ENCODE measurements around the gene CCR8. TPM values are rescaled to one million over a fixed set of nuclear protein-coding genes. Genes with fewer than 3 reads are reported as not detected.

CCR8 gene
- total RNA-seq, 1 donor from 2014 or later = not detected

GRCh38 chr3:39323494-39323893, 6.0 kb upstream of the CCR8 start:
- H3K4me3 ChIP-seq (ENCODE audit: low read depth, low read length) = no peak overlapping the region
- no peak for TF ChIP-seq CTCF (conservative IDR thresholded peaks at IDR 0.05; ENCODE audit: low read depth, low read length)
- DNase-seq (ENCODE audit: low read depth) = no peak

GRCh38 chr3:39325236-39325635, 4.3 kb upstream of the CCR8 start:
- no peak overlapping the region for H3K4me3 ChIP-seq (ENCODE audit: low read depth, low read length)
- no peak for TF ChIP-seq CTCF (conservative IDR thresholded peaks at IDR 0.05; ENCODE audit: low read depth, low read length)
- no peak for DNase-seq (ENCODE audit: low read depth)

DNA sequence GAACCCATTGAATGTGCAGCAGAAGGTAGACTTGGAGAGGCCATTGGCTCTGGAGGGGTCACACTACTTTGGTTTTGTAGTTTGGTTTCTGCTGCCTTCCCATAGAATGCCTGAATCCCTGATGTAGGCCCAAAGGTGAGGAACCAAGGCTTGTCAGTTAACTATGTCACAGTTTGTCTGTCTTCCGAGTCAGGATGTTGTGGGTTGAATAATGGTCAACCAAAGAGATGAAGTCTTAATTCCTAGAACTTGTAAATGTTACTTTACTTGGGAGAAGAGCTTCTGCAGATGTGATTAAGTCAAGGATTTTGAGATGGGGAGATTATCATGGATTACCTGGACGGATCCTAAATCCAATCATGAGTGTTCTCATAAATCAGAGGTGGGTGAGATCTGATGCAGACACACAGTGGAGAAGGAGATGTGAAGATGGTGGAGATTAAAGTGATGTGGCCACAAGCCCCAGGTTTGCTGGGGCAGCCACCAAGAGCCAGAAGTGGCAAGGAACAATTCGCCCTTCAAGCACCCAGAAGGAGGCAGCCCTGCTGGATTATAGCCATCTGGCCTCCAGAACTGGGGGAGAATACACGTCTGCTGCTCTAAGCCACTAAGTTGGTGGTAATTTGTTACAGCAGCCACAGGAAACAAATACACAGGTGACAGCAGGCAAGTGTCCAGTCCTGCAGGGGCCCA, 2.3 kb upstream of the CCR8 start:
- no peak for TF ChIP-seq CTCF (conservative IDR thresholded peaks at IDR 0.05; ENCODE audit: low read depth, low read length)
- H3K4me3 ChIP-seq (ENCODE audit: low read depth, low read length) = no peak overlapping the region
- DNase-seq (ENCODE audit: low read depth) = no peak

- no peak for DNase-seq (ENCODE audit: low read depth)
- TF ChIP-seq CTCF (conservative IDR thresholded peaks at IDR 0.05; ENCODE audit: low read depth, low read length) = no peak
- H3K4me3 ChIP-seq (ENCODE audit: low read depth, low read length) = no peak overlapping the region
Measured at GRCh38 chr3:39327746-39328349, 1.7 kb upstream of the CCR8 start.

- H3K4me3 ChIP-seq (ENCODE audit: low read depth, low read length) = no peak overlapping the region
- no peak for TF ChIP-seq CTCF (conservative IDR thresholded peaks at IDR 0.05; ENCODE audit: low read depth, low read length)
- no peak for DNase-seq (ENCODE audit: low read depth)
Measured at GRCh38 chr3:39330824-39331223, 1.3 kb downstream of the CCR8 start.

GRCh38 chr3:39332525-39332924, 3.0 kb downstream of the CCR8 start:
- TF ChIP-seq CTCF (conservative IDR thresholded peaks at IDR 0.05; ENCODE audit: low read depth, low read length) = no peak
- H3K4me3 ChIP-seq (ENCODE audit: low read depth, low read length) = no peak overlapping the region
- DNase-seq (ENCODE audit: low read depth) = no peak

DNA sequence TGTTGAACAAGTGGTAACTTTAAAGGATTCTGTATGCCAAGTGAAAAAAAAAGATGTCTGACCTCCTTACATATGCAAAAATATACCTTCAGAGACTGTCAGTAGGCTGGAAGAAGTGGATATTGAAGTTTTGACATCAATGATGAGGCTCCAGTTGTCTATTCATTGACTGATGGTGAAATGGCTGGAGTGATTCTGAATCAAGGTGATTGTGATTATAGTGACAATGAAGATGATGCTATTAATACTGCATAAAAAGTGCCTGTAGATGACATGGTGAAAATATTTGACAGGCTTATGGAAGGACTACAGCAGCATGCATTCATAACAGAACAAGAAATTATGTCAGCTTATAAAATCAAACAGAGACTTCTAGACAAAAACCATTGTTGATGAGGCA, 4.1 kb downstream of the CCR8 start:
- no peak overlapping the region for H3K4me3 ChIP-seq (ENCODE audit: low read depth, low read length)
- no peak for DNase-seq (ENCODE audit: low read depth)
- TF ChIP-seq CTCF (conservative IDR thresholded peaks at IDR 0.05; ENCODE audit: low read depth, low read length) = no peak

All from epithelial cell of proximal tubule (primary cell).